RCC 7860 (cell line): ENCODE measurements around the gene SYTL2.
A peak's percentile ranks its signal among the peaks of the same experiment; 100 is the strongest.
"Not testable (repeated sequence)": the region's sequence is repeated elsewhere in the genome, so short reads cannot be mapped to it uniquely, and the experiment has no call there.

ENCODE experiments used
- DNase-seq: peaks from one replicate; pipeline ENCODE4 v3.0.0-alpha.2; 2015; ENCODE audit warnings: low spot score
- FAIRE-seq: peaks from 2 replicates; lab custom pipeline; 2012; peaks lifted over from hg19 to GRCh38; lab: Jason Lieb, UNC

Gene SYTL2

GRCh38 chr11:85810871-85811611, at the start of gene SYTL2:
TSS of gene SYTL2 (minus strand) at chr11:85811141. CDS start at chr11:85757725, 53,416 bp downstream.
- no peak for FAIRE-seq
- DNase-seq: no peak

GRCh38 chr11:85859541-85859940, 48.6 kb upstream of the SYTL2 start:
- not testable (repeated sequence) for FAIRE-seq, DNase-seq

GRCh38 chr11:85857098-85857497, 46.2 kb upstream of the SYTL2 start:
- no peak for DNase-seq
- no peak for FAIRE-seq

DNA sequence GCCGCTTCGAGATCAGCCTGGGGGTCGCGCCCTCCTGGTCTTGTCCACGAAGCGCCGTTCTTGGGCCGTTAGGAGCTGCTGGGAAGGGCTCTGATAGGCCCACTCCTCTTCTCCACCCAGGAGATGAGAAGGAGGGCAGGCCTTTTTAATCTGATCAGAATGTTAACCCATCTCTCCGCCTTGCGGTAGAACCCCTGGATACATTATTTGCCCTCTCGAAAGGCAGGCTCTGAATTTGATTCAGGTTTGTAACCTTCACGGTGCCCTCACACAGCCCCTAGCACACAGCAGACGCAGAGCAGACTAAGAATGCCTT, 44.4 kb upstream of the SYTL2 start, which contains the start of gene CCDC83:
Gene CCDC83 (plus strand): TSS at position 43 of the 316 bp plus-strand sequence. CDS start 9,741 bp downstream, outside the sequence.
- FAIRE-seq (no peak), DNase-seq (no peak)

DNA sequence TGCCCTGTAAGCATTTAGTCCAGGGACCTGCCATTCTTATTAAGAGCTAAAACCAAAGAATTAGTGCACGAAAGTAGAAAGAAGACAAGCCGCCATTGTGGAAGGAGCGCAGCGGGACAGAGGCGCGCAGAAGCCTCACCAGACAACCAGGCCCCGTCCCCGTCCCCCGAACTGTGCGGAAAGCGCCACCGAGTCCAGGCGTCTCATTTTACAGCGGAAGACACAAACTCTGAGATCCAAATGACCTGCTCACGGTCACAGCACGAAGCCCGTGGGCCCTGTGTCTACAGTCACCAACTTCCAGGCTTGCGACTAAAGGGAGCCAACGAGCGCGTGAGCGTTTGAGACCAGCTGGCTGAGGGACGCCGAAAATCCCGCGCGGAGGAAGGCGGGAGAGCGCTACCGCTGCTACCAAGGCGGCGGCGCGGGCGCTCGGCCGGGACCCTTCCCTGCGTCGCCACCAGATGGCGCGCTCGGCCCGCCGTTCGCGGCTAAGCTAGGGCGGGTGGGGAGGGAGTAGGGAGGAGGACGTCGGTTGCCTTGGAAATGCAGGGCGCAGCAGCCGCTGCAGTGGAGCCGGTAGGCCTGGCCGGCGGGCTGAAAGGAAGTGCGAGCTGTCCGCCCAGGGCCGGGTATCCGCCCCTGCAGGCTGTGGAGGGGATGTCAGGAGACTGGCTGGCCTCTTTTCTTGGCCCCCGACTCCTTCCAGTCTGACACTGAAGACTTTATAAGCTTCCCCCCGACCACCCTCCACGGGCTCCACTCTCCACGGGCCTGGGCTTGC, 43.8 kb upstream of the SYTL2 start:
- DNase-seq: peak; percentile 81
- FAIRE-seq: no peak

DNA sequence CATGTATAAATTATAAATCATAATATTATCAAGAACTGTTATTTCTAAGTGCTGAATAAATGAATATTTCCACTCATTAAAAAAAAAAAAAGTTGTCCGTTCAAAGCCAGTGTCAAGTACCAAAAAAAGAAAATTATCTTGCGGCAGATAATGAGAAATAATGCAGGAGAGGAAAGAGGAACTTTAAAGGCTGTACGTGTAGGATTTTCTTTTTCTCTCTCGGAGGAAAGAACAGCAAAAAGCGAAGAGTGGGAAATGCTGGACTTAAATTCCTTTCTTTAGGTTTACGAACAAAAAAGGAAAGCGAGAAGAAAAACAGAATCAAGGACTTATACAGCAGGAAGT, 43.2 kb upstream of the SYTL2 start:
- DNase-seq (no peak), FAIRE-seq (no peak)

DNA sequence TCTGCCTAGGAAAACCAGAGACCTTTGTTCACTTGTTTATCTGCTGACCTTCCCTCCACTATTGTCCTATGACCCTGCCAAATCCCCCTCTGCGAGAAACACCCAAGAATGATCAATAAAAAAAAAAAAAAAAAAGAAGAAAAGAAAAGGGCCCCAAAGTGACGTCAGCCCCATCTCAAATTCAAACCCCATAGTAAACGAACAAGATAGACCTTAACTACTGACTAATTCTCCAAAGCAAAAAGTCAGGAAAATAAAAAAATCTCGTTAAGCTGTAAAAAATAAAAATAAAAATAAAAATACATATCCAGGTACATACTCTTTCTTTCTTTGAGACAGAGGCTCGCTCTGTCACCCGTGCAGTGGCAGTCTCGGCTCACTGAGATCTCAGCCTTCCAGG, 42.6 kb upstream of the SYTL2 start:
- not testable (repeated sequence) for FAIRE-seq, DNase-seq

GRCh38 chr11:85852754-85853153, 41.8 kb upstream of the SYTL2 start:
- not testable (repeated sequence) for FAIRE-seq, DNase-seq

DNA sequence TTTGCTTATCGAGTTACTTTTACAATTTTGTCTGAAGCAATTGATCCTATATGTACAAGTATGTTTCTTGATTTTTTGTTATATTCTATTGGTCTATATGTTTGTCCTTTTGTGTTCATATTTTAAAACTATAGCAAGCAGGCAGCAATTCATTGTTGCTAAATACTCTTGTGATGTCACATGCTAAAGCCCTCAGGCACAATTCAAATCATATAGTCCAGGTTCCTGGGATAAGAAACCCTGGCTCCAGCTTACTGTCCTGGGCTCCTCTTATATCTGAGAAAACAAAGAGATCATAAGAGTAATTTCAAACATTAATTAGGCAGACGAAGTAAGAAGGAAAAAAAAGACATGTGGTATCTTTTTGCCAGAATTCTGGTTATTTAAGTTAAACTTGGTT, 37.6 kb upstream of the SYTL2 start:
- FAIRE-seq (no peak), DNase-seq (no peak)

DNA sequence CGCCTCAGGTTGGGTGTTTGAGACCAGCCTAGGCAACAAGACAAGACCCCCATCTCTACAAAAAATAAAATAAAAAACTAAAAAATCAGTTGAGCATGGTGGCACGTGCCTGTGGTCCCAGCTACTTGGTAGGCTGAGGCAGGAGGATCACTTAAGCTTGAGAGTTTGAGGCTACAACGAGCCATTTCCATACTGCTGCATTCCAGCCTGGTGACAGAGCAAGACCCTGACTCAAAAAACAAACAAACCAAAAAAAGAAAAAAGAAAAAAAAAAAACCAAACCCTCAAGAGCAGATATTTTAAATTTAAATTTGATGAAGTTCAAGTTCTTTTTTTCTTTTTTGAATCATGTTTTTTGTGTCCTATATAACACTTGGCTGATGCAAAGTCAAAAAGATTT, 37.1 kb upstream of the SYTL2 start:
- DNase-seq (no peak), FAIRE-seq (no peak)

DNA sequence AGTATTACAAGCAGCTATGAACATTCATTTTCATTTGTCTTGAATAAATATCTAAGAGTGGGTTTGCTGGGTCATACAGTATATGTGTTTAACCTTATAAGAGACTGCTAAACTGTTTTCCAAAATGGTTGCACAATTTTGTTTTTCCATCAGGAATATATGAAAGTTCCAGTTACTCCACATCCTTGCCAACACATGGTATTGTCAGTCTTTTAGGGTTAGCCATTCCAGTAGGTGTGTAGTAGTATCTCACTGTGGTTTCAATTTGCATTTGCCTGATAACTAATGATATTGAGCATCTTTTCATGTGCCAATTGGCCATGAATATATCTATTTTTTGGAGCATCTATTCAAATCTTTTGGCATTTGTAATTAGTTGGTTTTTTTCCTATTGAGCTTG, 36.5 kb upstream of the SYTL2 start:
- DNase-seq: no peak
- FAIRE-seq: no peak

GRCh38 chr11:85845124-85845631, 34.2 kb upstream of the SYTL2 start:
- DNase-seq (no peak), FAIRE-seq (no peak)

DNA sequence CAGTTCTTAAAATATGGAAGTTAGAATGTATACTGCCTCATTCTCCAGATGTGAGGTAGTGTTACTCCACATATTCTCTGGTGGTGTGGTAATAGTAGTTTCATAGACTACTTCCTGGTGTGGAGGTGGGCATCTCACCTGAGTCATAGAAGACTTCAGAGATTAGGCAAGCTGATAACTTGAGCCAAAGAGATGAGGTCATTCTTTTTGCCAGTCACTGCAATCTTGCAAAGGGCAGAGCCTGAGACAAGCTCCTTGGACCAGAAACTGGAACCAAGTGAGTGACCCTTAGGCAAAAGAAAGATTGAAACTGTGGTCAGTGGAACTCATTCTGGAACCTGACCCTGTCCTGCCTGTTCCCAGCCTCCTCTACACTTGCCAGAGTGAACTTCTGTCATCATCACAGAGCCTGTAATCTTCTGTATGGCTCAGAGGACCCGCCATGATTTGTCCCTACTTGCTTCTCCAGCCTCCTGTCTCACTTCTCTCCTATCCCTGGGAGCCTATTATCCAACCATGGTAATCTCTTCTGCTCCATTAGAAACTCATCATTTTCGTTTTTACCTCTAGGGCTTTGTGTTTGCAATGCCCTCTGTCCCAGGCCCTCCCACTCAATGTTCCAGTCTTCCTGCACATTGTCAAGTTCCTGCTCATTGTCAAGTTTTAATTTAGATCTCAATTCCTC, 33.6 kb upstream of the SYTL2 start:
- DNase-seq: peak; percentile 88

GRCh38 chr11:85843929-85844328, 33.0 kb upstream of the SYTL2 start:
- no peak for DNase-seq
- FAIRE-seq: no peak

More for the DNA sequence above, 33.6 kb upstream of the SYTL2 start:
- FAIRE-seq: peak; percentile 87

DNA sequence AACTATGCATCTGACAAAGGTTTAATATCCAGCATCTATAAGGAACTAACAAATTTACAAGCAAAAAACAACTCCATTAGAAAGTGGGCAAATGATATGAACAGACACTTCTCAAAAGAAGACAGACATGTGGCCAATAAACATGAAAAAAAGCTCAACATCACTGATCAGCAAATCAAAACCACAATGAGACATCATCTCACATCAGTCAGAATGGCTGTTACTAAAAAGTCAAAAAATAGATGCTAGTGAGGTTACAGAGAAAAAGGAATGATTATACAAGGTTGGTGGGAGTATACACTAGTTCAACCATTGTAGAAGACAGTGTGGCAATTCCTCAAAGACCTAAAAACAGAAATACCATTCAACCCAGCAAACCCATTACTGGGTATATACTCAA, 30.0 kb upstream of the SYTL2 start:
- FAIRE-seq: not testable (repeated sequence)

DNA sequence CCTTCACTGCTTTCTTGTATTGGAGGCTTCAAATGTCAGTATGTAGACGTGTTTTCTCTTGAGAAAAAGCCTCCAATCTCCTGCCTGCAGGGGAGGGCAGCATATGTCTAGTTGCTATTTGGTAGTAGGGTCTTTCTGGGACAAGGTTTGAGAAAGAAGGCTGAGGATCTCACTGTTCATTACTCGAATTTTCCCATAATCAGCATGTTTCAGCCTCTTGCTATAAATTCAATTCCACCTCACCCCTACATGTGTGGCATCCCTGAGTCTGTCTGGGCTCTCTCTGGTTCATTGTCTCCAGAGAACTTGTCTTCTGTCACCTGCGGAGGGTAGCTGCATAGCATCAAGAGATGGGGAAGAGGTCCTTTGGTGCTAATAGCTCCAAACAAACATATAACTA, 24.8 kb upstream of the SYTL2 start:
- FAIRE-seq (no peak), DNase-seq (no peak)

More for the DNA sequence above, 30.0 kb upstream of the SYTL2 start:
- DNase-seq: not testable (repeated sequence)

GRCh38 chr11:85835263-85835662, 24.3 kb upstream of the SYTL2 start:
- DNase-seq: no peak
- FAIRE-seq: no peak

GRCh38 chr11:85831050-85831449, 20.1 kb upstream of the SYTL2 start:
- DNase-seq: no peak
- FAIRE-seq: no peak

GRCh38 chr11:85829172-85829571, 18.2 kb upstream of the SYTL2 start:
- no peak for FAIRE-seq
- DNase-seq: no peak

- FAIRE-seq: no peak
- no peak for DNase-seq
Measured at GRCh38 chr11:85828640-85828978, 17.7 kb upstream of the SYTL2 start.
